DOHH2 (cell line): ENCODE measurements around the gene CHEK2.
A peak's percentile ranks its signal among the peaks of the same experiment; 100 is the strongest.
"Not testable (repeated sequence)": the region's sequence is repeated elsewhere in the genome, so short reads cannot be mapped to it uniquely, and the experiment has no call there.

Source experiments
- H3F3A ChIP-seq: fragments of 200-600 bp; sonication (generic), shearing (Covaris generic); 2 replicates; pipeline ENCODE4 v1.6.0; 2016; ENCODE audit warnings: antibody characterized with exemption, mild to moderate bottlenecking; ENCODE audit not compliant: control insufficient read depth, insufficient read depth
- H3K27ac ChIP-seq: fragments of 200-600 bp; sonication (generic); 2 replicates; pipeline ENCODE4 v1.5.1; 2014; ENCODE audit warnings: low read depth, mild to moderate bottlenecking, low read length, moderate library complexity
- H3K27me3 ChIP-seq: fragments of 200-600 bp; sonication (generic); 2 replicates; pipeline ENCODE4 v1.6.1; 2014; ENCODE audit warnings: mild to moderate bottlenecking, low read length, mixed read lengths; ENCODE audit not compliant: control insufficient read depth
- H3K36me3 ChIP-seq: fragments of 200-600 bp; sonication (generic); 2 replicates; pipeline ENCODE4 v1.6.1; 2014; ENCODE audit warnings: mild to moderate bottlenecking, low read length, moderate library complexity, mixed read lengths; ENCODE audit not compliant: control insufficient read depth
- H3K4me1 ChIP-seq: fragments of 200-600 bp; sonication (generic); 2 replicates; pipeline ENCODE4 v1.6.1; 2014; ENCODE audit warnings: mild to moderate bottlenecking, low read length, mixed read lengths; ENCODE audit not compliant: control insufficient read depth
- H3K4me2 ChIP-seq: fragments of 200-600 bp; sonication (generic); 2 replicates; pipeline ENCODE4 v1.6.0; 2014; ENCODE audit warnings: mild to moderate bottlenecking, low read length, moderate library complexity
- H3K4me3 ChIP-seq: fragments of 200-600 bp; sonication (generic); 2 replicates; pipeline ENCODE4 v1.5.1; 2014; ENCODE audit warnings: mild to moderate bottlenecking, low read length, mixed read lengths
- H3K79me2 ChIP-seq: fragments of 200-600 bp; sonication (generic); 2 replicates; pipeline ENCODE4 v1.6.1; 2014; ENCODE audit warnings: mild to moderate bottlenecking, low read length, mixed read lengths; ENCODE audit not compliant: control insufficient read depth
- H3K9me2 ChIP-seq: fragments of 200-600 bp; sonication (generic); replicated peaks from 2 replicates; pipeline ENCODE4 v1.6.1; 2014; ENCODE audit warnings: mild to moderate bottlenecking, low read length, mixed read lengths; ENCODE audit not compliant: control insufficient read depth
- H3K9me3 ChIP-seq: fragments of 200-600 bp; sonication (generic); 2 replicates; pipeline ENCODE4 v1.6.1; 2014; ENCODE audit warnings: antibody characterized with exemption, low read length, mixed read lengths; ENCODE audit not compliant: control insufficient read depth, insufficient read depth
- H4K20me1 ChIP-seq: fragments of 200-600 bp; sonication (generic); 2 replicates; pipeline ENCODE4 v1.6.0; 2014; ENCODE audit warnings: low read depth, mild to moderate bottlenecking, antibody characterized with exemption, low read length, moderate library complexity; ENCODE audit not compliant: control insufficient read depth, insufficient read depth
- CTCF ChIP-seq: fragments of 200-600 bp; sonication (generic); IDR thresholded peaks from one replicate; pipeline ENCODE4 v1.5.1; 2014; ENCODE audit warnings: antibody characterized with exemption, mild to moderate bottlenecking, low read depth, low read length; ENCODE audit not compliant: poor library complexity, severe bottlenecking
- EZH2phosphoT487 ChIP-seq: fragments of 200-600 bp; sonication (generic); IDR thresholded peaks from 2 replicates; pipeline ENCODE4 v1.6.1; 2017; ENCODE audit warnings: borderline replicate concordance, mild to moderate bottlenecking, antibody characterized with exemption, low read length, moderate library complexity, mixed read lengths

CHEK2 gene

GRCh38 chr22:28741200-28741784 lies 328 bp downstream of the CHEK2 start:
- H3K27ac ChIP-seq = peak overlapping the region; percentile 88
- peaks cover 44% of the 10 kb centered on the region for H3K36me3 ChIP-seq
- no peaks in the 10 kb centered on the region for H3K27me3 ChIP-seq
- peaks cover 5% of the 10 kb centered on the region for H3F3A ChIP-seq
- peaks cover 22% of the 10 kb centered on the region for H3K4me1 ChIP-seq
- H4K20me1 ChIP-seq = peaks cover 6% of the 10 kb centered on the region; the same call in 1 of the 2 replicates
- peak overlapping the region; percentile 73 for H3K4me2 ChIP-seq
- no peaks in the 10 kb centered on the region for H3K9me2 ChIP-seq
- H3K9me3 ChIP-seq = no peaks in the 10 kb centered on the region
- H3K79me2 ChIP-seq = peaks cover 66% of the 10 kb centered on the region
- TF ChIP-seq CTCF = no peak
- TF ChIP-seq EZH2phosphoT487 = no peak
- H3K4me3 ChIP-seq = peak overlapping the region; percentile 90

- not testable (repeated sequence) for H3K9me3 ChIP-seq, H4K20me1 ChIP-seq, H3F3A ChIP-seq, H3K4me2 ChIP-seq, H3K9me2 ChIP-seq, H3K27me3 ChIP-seq, H3K4me3 ChIP-seq, H3K27ac ChIP-seq
- H3K79me2 ChIP-seq = peaks cover 87% of the 10 kb centered on the region
- peaks cover 22% of the 10 kb centered on the region for H3K4me1 ChIP-seq
- peaks cover 36% of the 10 kb centered on the region for H3K36me3 ChIP-seq
Measured at GRCh38 chr22:28738876-28739275, 2.7 kb downstream of the CHEK2 start.

GRCh38 chr22:28737701-28738100 lies 3.9 kb downstream of the CHEK2 start:
- H3K4me2 ChIP-seq = no peak overlapping the region
- H4K20me1 ChIP-seq = peaks cover 4% of the 10 kb centered on the region
- no peaks in the 10 kb centered on the region for H3K9me3 ChIP-seq
- peaks cover 41% of the 10 kb centered on the region for H3K36me3 ChIP-seq
- H3K79me2 ChIP-seq = peaks cover 77% of the 10 kb centered on the region
- peaks cover 13% of the 10 kb centered on the region for H3K4me1 ChIP-seq
- no peak overlapping the region for H3K27ac ChIP-seq
- peaks cover 7% of the 10 kb centered on the region for H3F3A ChIP-seq
- H3K4me3 ChIP-seq = no peak overlapping the region
- no peaks in the 10 kb centered on the region for H3K9me2 ChIP-seq
- no peak for TF ChIP-seq EZH2phosphoT487
- no peak for TF ChIP-seq CTCF
- no peaks in the 10 kb centered on the region for H3K27me3 ChIP-seq

GRCh38 chr22:28736301-28737155 lies 5.1 kb downstream of the CHEK2 start:
- H3K27ac ChIP-seq = no peak overlapping the region
- no peak overlapping the region for H3K4me3 ChIP-seq
- no peak overlapping the region for H3K4me2 ChIP-seq
- no peaks in the 10 kb centered on the region for H3K9me2 ChIP-seq
- peaks cover 74% of the 10 kb centered on the region for H3K79me2 ChIP-seq
- H4K20me1 ChIP-seq = peaks cover 4% of the 10 kb centered on the region; the same call in 1 of the 2 replicates
- H3F3A ChIP-seq = peaks cover 7% of the 10 kb centered on the region
- H3K4me1 ChIP-seq = peaks cover 12% of the 10 kb centered on the region
- H3K9me3 ChIP-seq = no peaks in the 10 kb centered on the region
- TF ChIP-seq CTCF (no peak), EZH2phosphoT487 (no peak)
- peaks cover 42% of the 10 kb centered on the region for H3K36me3 ChIP-seq
- no peaks in the 10 kb centered on the region for H3K27me3 ChIP-seq
